Astrocyte of the spinal cord (primary cell): ENCODE results near the gene ELMOD3.

ENCODE experiments used
- DNase-seq: peaks from one replicate; pipeline ENCODE4 v3.0.0; 2011; ENCODE audit warnings: low read depth, low spot score
- H3K4me3 ChIP-seq: 2 replicates; pipeline ENCODE4 v1.5.1; 2011; ENCODE audit warnings: low read depth, mild to moderate bottlenecking, low read length, moderate library complexity
- CTCF ChIP-seq: IDR thresholded peaks from 2 replicates; pipeline ENCODE4 v1.5.1; 2012; ENCODE audit warnings: low read depth, mild to moderate bottlenecking, low read length, inconsistent platforms
- in situ Hi-C: cut with HindIII; loops from 2 replicates; pipeline ENCODE4 v1.10.0; 2017; ENCODE audit warnings: low sequenced_read_pairs

The ELMOD3 gene

GRCh38 chr2:85354286-85355072 lies at the start of gene ELMOD3, which contains the start of gene RETSAT:
TSS of gene ELMOD3 (plus strand) at chr2:85354769. CDS start at chr2:85357199, 2,430 bp downstream.
TSS of gene RETSAT (minus strand) at chr2:85354528. CDS start at chr2:85354507, 21 bp downstream.
- in situ Hi-C loops = no loop called here

DNA sequence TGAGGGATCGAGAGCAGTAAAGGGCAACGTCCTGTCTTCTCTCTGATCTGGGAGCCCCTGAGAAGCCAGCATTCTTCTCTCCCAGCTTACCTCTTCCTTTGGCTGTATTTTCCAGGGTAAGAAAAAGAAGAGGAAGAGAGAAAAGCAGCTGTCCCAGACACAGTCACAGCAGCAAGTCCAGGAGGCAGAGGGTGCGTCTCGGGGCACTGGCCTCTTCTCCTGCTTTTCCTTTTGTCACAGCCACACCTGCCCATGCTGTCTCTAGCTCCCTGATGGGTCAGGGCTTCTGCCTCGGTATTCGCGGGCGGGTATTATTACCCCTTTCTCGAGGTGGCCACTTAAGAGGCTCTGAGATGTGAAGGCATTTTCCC lies 47.1 kb upstream of the ELMOD3 start:
- no peak for DNase-seq
- in situ Hi-C loops = no loop called here
- H3K4me3 ChIP-seq = no peak overlapping the region
- TF ChIP-seq CTCF = no peak

More at GRCh38 chr2:85354286-85355072, at the start of gene ELMOD3, which contains the start of gene RETSAT:
- peak; percentile 99 for DNase-seq
- H3K4me3 ChIP-seq = peak within 1 kb of the TSS; percentile 97
- TF ChIP-seq CTCF = no peak

DNA sequence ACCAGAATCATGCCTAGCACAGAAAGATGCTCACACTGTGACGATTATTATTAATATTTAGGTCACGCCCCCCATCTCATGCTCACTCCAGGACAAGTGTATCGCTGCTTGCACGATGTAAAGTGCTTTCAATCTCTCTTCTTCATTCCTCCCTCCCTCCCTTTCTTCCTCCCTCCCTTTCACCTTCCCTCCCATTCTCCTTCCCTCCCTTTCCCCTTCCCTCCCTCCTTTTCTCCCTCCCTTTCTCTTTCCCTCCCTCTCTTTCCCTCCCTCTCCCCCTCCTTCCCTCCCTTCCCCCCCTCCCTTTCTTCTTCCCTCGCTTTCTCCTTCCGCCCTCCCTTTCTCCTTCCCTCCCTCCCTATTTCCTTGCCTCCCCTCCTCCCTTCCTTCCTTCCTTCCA lies 46.4 kb upstream of the ELMOD3 start:
- no peak for TF ChIP-seq CTCF
- in situ Hi-C loops = no loop called here
- H3K4me3 ChIP-seq = no peak overlapping the region
- DNase-seq = no peak

GRCh38 chr2:85308896-85309555 lies 45.5 kb upstream of the ELMOD3 start:
- no peak overlapping the region for H3K4me3 ChIP-seq
- in situ Hi-C loops = no loop called here
- DNase-seq = peak; percentile 63
- TF ChIP-seq CTCF = no peak

DNA sequence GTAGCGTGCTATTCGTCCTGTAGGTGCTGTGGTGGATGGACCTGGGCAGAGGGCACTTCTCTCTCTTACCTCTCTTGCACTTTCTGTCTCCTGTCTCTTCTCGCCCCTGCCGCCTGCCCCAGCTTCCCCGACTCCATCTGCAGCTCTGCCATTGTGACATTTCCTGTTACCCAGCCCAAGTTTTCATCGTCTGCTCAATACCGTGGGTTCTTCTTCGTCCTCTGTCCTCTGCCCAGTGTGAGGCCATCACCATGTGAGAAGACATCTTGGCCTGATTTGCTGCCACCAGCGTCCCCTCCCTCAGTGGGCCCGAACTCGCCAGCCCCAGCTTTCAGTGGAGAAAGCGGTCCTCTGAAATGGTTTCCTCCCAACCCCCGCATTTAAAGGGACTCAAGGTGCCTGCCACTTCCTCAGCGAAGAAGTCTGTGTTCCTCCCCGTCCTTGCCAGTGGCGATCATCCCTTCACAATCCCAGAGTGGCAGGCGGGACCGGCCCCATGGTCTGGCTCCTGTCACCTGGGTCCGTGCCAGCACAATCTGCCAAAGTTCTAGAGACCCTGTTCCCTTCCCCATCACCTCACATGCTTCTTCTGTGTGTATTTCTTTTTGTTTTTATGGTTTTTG lies 44.8 kb upstream of the ELMOD3 start:
- DNase-seq = no peak
- no peak overlapping the region for H3K4me3 ChIP-seq
- TF ChIP-seq CTCF = no peak
- in situ Hi-C loops = no loop called here

DNA sequence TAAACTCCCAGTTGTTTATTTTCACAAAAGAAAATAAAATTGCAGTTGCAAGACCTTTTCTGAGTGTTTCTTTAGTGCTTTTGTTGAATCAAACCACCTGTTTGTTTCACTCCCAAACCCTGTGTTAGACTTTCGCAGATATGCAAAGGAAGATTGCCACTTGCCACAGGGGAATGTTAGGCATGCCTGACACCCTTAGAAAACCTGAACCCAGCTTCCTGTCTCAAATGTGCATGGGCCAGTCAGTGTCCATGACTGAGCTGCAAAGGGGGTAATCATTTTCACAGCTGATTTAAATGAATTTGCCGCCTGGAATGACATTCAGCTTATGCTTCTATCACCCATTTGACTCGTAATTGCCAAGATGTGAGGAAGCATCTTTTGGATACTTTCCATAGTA lies 44.2 kb upstream of the ELMOD3 start:
- in situ Hi-C loops = no loop called here

More for the DNA sequence above, 44.2 kb upstream of the ELMOD3 start:
- DNase-seq = no peak
- H3K4me3 ChIP-seq = no peak overlapping the region
- TF ChIP-seq CTCF = no peak
